Erythroblast (primary cell): ENCODE data around the gene SIGLEC5.

Experiments
- GATA1 ChIP-seq: IDR thresholded peaks from 2 replicates; pipeline ENCODE4 v1.6.1; 2011; ENCODE audit warnings: low read depth, mild to moderate bottlenecking, control low read depth, low read length, moderate library complexity
- POLR2A ChIP-seq: IDR thresholded peaks from 2 replicates; pipeline ENCODE4 v1.6.1; 2011; ENCODE audit warnings: mild to moderate bottlenecking, low read length

DNA sequence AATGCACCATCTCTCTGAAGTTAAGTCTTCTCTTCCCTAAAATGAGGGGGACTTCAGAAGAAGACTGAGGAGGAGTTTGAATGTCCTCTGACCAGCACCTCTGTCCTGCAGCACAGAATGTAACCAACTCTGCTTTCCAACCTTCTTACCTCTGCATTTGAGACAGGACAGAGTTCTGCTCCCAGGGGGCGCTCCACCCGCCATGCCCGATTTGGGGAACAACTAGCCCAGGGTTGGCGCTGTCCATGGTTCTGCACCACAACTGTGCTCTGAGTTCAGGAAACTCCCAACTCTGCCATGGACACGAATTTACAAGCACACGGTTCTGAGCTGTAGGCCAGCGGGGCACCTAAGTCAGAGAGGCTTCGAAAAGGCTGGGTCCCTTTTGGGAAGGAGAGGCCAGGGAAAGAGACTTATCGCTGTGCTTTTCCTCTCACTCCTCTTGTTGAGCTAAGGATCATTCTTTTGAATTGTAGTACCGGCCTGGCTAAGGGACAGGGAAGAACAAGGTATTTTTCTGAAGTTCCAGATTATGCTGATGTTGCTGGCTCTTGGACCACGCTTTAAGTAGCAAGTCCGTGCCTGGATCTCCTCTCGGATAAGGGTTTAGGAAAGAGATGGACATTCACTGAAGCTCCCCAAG, 22.2 kb downstream of the SIGLEC5 start:
- TF ChIP-seq POLR2A (no peak), GATA1 (no peak)
